SK-N-SH (cell line): ENCODE results near the gene MANEAL. TPM values are rescaled to one million over a fixed set of nuclear protein-coding genes. Genes with fewer than 3 reads are reported as not detected.

Experiments used
- CTCF ChIA-PET: fragments of 300-600, 350-600 bp; formaldehyde crosslinking; extraction: SDS; loops from one replicate; lab custom pipeline; 2021; lab: Yijun Ruan, JAX
- POLR2A ChIA-PET: fragments of 350-600 bp; sonication (Branson Sonifier 250); formaldehyde crosslinking; extraction: SDS; loops from one replicate; lab custom pipeline; 2020; ENCODE audit warnings: antibody characterized with exemption, inconsistent platforms; lab: Yijun Ruan, JAX
- DNase-seq: peaks from one replicate; pipeline ENCODE4 v3.0.0; 2012
- H2AFZ ChIP-seq: fragments of 200-600 bp; sonication (generic); 2 replicates; pipeline ENCODE4 v1.8.1; 2016; ENCODE audit warnings: antibody characterized with exemption, mild to moderate bottlenecking, low read depth
- H3F3A ChIP-seq: fragments of 200-600 bp; sonication (generic); replicated peaks from 2 replicates; pipeline ENCODE3; 2016; ENCODE audit warnings: antibody characterized with exemption, mild to moderate bottlenecking; ENCODE audit not compliant: insufficient read depth
- H3K27ac ChIP-seq, 2 experiments: fragments of 200-500 bp in 1 of 2; fragments of 200-600 bp in 1 of 2; sonication (Bioruptor generic) in 1 of 2; sonication (generic), shearing (Covaris generic) in 1 of 2; 2 replicates each; pipeline versions ENCODE4 v1.5.1 to v1.6.1; 2014 to 2016; ENCODE audit warnings: low read depth in 2 of 2, inconsistent platforms in 1 of 2, low read length in 1 of 2, mild to moderate bottlenecking in 1 of 2, mixed read lengths in 1 of 2
- H3K27me3 ChIP-seq: fragments of 200-600 bp; sonication (generic), shearing (Covaris generic); 2 replicates; pipeline ENCODE4 v1.6.1; 2016; ENCODE audit warnings: mixed run types; ENCODE audit not compliant: insufficient read depth
- H3K36me3 ChIP-seq, 2 experiments: fragments of 200-500 bp in 1 of 2; fragments of 200-600 bp in 1 of 2; sonication (Bioruptor generic) in 1 of 2; sonication (generic) in 1 of 2; replicated peaks in 1 of 2; 2 replicates each; pipeline versions ENCODE3 to v1.5.1; 2014 to 2016; ENCODE audit warnings: low read length in 1 of 2, mild to moderate bottlenecking in 1 of 2; ENCODE audit not compliant: insufficient read depth in 2 of 2, control insufficient read depth in 1 of 2
- H3K4me1 ChIP-seq, 2 experiments: fragments of 200-500 bp in 1 of 2; fragments of 200-600 bp in 1 of 2; sonication (Bioruptor generic) in 1 of 2; sonication (generic), shearing (Covaris generic) in 1 of 2; 2 replicates each; pipeline versions ENCODE4 v1.5.1 to v1.6.1; 2014 to 2016; ENCODE audit warnings: low read depth in 1 of 2, low read length in 1 of 2, mixed run types in 1 of 2; ENCODE audit not compliant: insufficient read depth in 2 of 2, control insufficient read depth in 1 of 2
- H3K4me2 ChIP-seq: fragments of 200-600 bp; sonication (generic), shearing (Covaris generic); 2 replicates; pipeline ENCODE4 v1.6.1; 2017; ENCODE audit warnings: mixed run types
- H3K4me3 ChIP-seq, 2 experiments: fragments of 200-500 bp in 1 of 2; fragments of 200-600 bp in 1 of 2; sonication (Bioruptor generic) in 1 of 2; sonication (generic), shearing (Covaris generic) in 1 of 2; 2 replicates each; pipeline versions ENCODE4 v1.5.1 to v1.8.1; 2014 to 2016; ENCODE audit warnings: low read depth in 2 of 2, inconsistent platforms in 1 of 2, low read length in 1 of 2, mild to moderate bottlenecking in 1 of 2, mixed read lengths in 1 of 2, moderate library complexity in 1 of 2
- H3K79me2 ChIP-seq: fragments of 200-600 bp; sonication (generic); 2 replicates; pipeline ENCODE4 v1.8.1; 2017; ENCODE audit warnings: mild to moderate bottlenecking; ENCODE audit not compliant: insufficient read depth
- H3K9ac ChIP-seq: fragments of 200-600 bp; sonication (generic); 2 replicates; pipeline ENCODE4 v1.6.1; 2017; ENCODE audit warnings: mixed run types
- H3K9me2 ChIP-seq: fragments of 200-600 bp; sonication (generic); 2 replicates; pipeline ENCODE4 v1.6.1; 2017; ENCODE audit warnings: mixed run types
- H3K9me3 ChIP-seq: fragments of 200-600 bp; sonication (generic); 2 replicates; pipeline ENCODE4 v1.6.1; 2017; ENCODE audit warnings: mixed run types, mild to moderate bottlenecking, moderate library complexity
- H4K20me1 ChIP-seq: fragments of 200-600 bp; sonication (generic); 2 replicates; pipeline ENCODE4 v1.6.1; 2017; ENCODE audit warnings: mild to moderate bottlenecking, mixed run types; ENCODE audit not compliant: insufficient read depth
- CHD2 ChIP-seq: fragments of 150-350 bp; IDR thresholded peaks from 2 replicates; pipeline ENCODE4 v1.6.1; 2018; ENCODE audit warnings: low read length; ENCODE audit not compliant: partially characterized antibody
- ELF1 ChIP-seq: IDR thresholded peaks from 2 replicates; pipeline ENCODE4 v1.4.0; 2012
- FOSL2 ChIP-seq: IDR thresholded peaks from 2 replicates; pipeline ENCODE4 v1.4.0; 2012; ENCODE audit warnings: low read depth, mild to moderate bottlenecking, moderate library complexity, borderline replicate concordance
- FOXJ3 ChIP-seq: sonication (generic); formaldehyde crosslinking; IDR thresholded peaks from 2 replicates; pipeline ENCODE4 v1.5.1; 2020; ENCODE audit warnings: mild to moderate bottlenecking, missing genetic modification reagents
- GABPA ChIP-seq: IDR thresholded peaks from 2 replicates; pipeline ENCODE4 v1.4.0; 2012; ENCODE audit warnings: low read depth, mild to moderate bottlenecking
- IRF3 ChIP-seq: fragments of 150-350 bp; IDR thresholded peaks from 2 replicates; pipeline ENCODE4 v1.6.1; 2016; ENCODE audit warnings: mild to moderate bottlenecking, low read depth, low read length
- PBX3 ChIP-seq: IDR thresholded peaks from 2 replicates; pipeline ENCODE4; 2012
- RAD21 ChIP-seq: IDR thresholded peaks from 2 replicates; pipeline ENCODE4 v1.6.1; 2012; ENCODE audit warnings: mild to moderate bottlenecking, low read length
- REST ChIP-seq: IDR thresholded peaks from 2 replicates; pipeline ENCODE4 v1.6.1; 2012; ENCODE audit warnings: mild to moderate bottlenecking, low read depth, low read length, moderate library complexity
- RFX5 ChIP-seq: IDR thresholded peaks from 2 replicates; pipeline ENCODE4 v1.6.1; 2012; ENCODE audit warnings: mild to moderate bottlenecking, improper control_type of control experiment, low read length
- SIN3A ChIP-seq: IDR thresholded peaks from 2 replicates; pipeline ENCODE4 v1.6.1; 2012; ENCODE audit warnings: low read depth, mild to moderate bottlenecking, low read length, moderate library complexity, borderline replicate concordance
- SMC3 ChIP-seq: IDR thresholded peaks from 2 replicates; pipeline ENCODE4 v1.6.1; 2012; ENCODE audit warnings: low read depth, low read length, improper control_type of control experiment
- TAF1 ChIP-seq: IDR thresholded peaks from 2 replicates; pipeline ENCODE4 v1.6.1; 2012; ENCODE audit warnings: low read depth, mild to moderate bottlenecking, low read length, moderate library complexity, borderline replicate concordance
- TEAD4 ChIP-seq: IDR thresholded peaks from 2 replicates; pipeline ENCODE4 v1.4.0; 2012; ENCODE audit warnings: mild to moderate bottlenecking, borderline replicate concordance; ENCODE audit not compliant: insufficient read depth
- ZBTB33 ChIP-seq: IDR thresholded peaks from 2 replicates; pipeline ENCODE4 v1.4.0; 2012; ENCODE audit warnings: low read depth, borderline replicate concordance
- WGBS: methylation state at CpG from one replicate; pipeline ENCODE4 v1.1.6; 2017; ENCODE audit warnings: low lambda C conversion rate; 5-methylcytosine and 5-hydroxymethylcytosine counted together
- polyA plus RNA-seq, 3 experiments: library from polyadenylated mRNA; depleted of rRNA; stranded (reverse); fragments of >200 nt; gene quantifications; 2 replicates each; pipeline ENCODE4 v1.2.3, GENCODE V29; 2012

The MANEAL gene
- polyA plus RNA-seq, 1 of the 3 experiments (the other 2 are of a cell fraction) = 2.7 TPM

- no peak for TF ChIP-seq PBX3
- no peak for TF ChIP-seq SIN3A
- no peak for TF ChIP-seq TAF1
- no peak for TF ChIP-seq CHD2
- TF ChIP-seq ELF1 = no peak
- TF ChIP-seq RFX5 = no peak
- no peak for TF ChIP-seq IRF3
- no peak for TF ChIP-seq SMC3
Observed at GRCh38 chr1:37813529-37814145, 20.0 kb downstream of the MANEAL start (continued).

GRCh38 chr1:37814252-37814651 lies 20.6 kb downstream of the MANEAL start:
- Histone ChIP-seq H4K20me1 (no peaks in the 10 kb centered on the region), H3F3A (peaks cover 17% of the 10 kb centered on the region), H3K4me3 (no peak overlapping the region), H3K27ac (no peak overlapping the region; a peak in 1 of 4 replicates), H3K9ac (no peak overlapping the region), H3K36me3 (peaks cover 47 to 61% of the 10 kb centered on the region in 2 experiments), H2AFZ (no peak overlapping the region), H3K9me3 (no peaks in the 10 kb centered on the region), H3K27me3 (no peaks in the 10 kb centered on the region), H3K4me1 (peaks cover 8 to 15% of the 10 kb centered on the region in 2 experiments), H3K9me2 (no peaks in the 10 kb centered on the region), H3K4me2 (no peak overlapping the region), H3K79me2 (peaks cover 17% of the 10 kb centered on the region)
- WGBS = 84% methylated on average over 5 of the region's 7 CpGs
- no peak for DNase-seq
- no peak for TF ChIP-seq FOSL2
- no peak for TF ChIP-seq FOXJ3
- no peak for TF ChIP-seq SMC3
- TF ChIP-seq CHD2 = no peak
- TF ChIP-seq REST = no peak
- TF ChIP-seq PBX3 = no peak
- TF ChIP-seq ZBTB33 = no peak
- no peak for TF ChIP-seq GABPA
- no peak for TF ChIP-seq TEAD4
- TF ChIP-seq RAD21 = no peak
- no peak for TF ChIP-seq IRF3
- ChIA-PET POLR2A (no interaction called here), CTCF (no interaction called here)
